ENCODE measurements around the gene RAB7A. TPM values are rescaled to one million over a fixed set of nuclear protein-coding genes. Genes with fewer than 3 reads are reported as not detected.

RAB7A gene
- total RNA-seq, 4 donors from 2014 or later, result 45.0 to 121 (median 101) TPM

DNA sequence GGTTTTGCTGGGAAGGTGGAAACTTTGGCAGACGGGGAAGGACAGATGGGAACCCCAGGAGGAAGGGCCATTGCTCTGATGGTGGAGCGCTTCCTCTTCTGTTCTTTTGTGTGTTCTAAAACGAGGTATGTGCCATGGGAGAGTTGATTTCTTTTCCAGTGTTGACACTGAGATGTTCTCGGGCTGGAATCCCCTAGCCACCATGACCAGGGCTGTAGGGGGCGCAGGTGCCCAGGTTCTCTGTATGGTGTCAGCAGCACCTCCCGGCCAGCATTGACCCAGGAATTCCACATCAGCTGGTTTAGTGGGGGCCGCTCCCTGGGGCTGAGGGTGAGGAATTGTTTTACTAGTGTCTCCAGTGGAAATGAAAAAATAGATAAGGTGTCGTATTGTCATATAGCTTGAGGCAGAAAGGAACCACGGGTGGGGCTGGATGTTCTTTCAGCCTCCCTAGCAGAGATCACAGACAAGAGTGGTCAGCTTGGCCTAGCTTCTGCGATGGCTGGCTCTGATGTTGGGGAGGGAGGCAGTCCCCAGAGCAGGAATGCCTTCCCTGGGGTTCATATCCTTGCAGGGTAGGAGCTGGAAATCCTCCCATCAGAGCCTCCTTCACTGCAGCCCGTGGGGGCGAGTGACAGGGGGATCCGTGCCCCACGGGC, 119.3 kb downstream of the RAB7A start:
- peak overlapping the region in 3 of 4 donors; percentile 52 to 65 (median 61) for H3K27ac ChIP-seq
- peaks cover 3 to 16% (median 13%) of the 10 kb centered on the region in 4 donors for H3K4me1 ChIP-seq
- TF ChIP-seq POLR2AphosphoS5 (IDR thresholded peaks at IDR 0.05), result no peak
- TF ChIP-seq EP300 (IDR thresholded peaks at IDR 0.05; ENCODE audit: low read depth), result no peak
- TF ChIP-seq CTCF (IDR thresholded peaks at IDR 0.05), result no peak
- TF ChIP-seq POLR2A (IDR thresholded peaks at IDR 0.05), result no peak
- in situ Hi-C loops (cut with MboI; ENCODE audit: low pct_ligation_motif_present in 1 of 4, low pct_unique_long_range_greater_than_20kb in 1 of 4, low sequenced_read_pairs in 3 of 4) (no loop called here), intact Hi-C loops (cut with DNase I; ENCODE audit: low total_unique reads) (no loop called here)
- H3K27me3 ChIP-seq, result no peaks in the 10 kb centered on the region
- H3K9me3 ChIP-seq, result no peaks in the 10 kb centered on the region
- 41 to 46% methylated on average over 3 to 14 of the region's 14 CpGs for WGBS, 2 donors (ENCODE audit: low coverage in 1 of 2)
- peak overlapping the region; percentile 1 to 51 (median 32) for H3K4me3 ChIP-seq
- DNase-seq, result no peak
- no peaks in the 10 kb centered on the region for H3K36me3 ChIP-seq

DNA sequence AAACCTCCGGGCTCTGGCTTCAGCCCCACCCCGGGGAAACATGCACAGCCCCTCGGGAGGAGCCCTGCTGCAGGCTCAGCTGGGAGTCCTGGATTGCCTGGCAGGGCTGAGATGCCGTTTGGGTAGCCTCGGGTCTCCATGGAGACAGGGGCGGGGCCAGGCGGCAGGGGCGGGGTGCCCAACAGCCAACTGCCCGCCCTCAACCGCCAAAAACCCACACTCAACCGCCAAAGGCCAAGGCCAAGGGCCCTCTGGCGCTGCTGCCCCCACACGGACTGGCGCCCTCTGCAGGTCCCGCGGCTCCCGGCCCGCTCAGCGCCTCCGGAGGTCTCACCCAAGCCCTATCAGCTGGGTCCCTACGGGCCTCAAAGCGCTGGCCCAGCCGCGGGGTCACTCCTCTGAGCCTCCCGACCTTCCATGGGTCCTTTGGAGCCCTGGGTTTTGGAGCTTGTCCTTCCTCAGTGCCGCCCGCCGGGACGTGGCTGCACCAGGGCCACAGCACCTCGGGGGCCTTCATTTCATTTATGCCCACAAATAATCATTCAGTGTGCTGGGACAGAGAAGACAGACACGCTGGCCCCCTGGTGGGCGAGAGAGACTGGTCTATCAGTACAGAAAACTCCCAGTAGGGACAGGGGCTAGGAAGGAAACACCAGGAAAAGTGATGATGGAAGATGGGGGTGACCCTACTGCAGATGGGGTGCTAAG, 119.9 kb downstream of the RAB7A start:
- no peaks in the 10 kb centered on the region for H3K27me3 ChIP-seq
- TF ChIP-seq POLR2A (IDR thresholded peaks at IDR 0.05) (no peak), CTCF (IDR thresholded peaks at IDR 0.05) (peak; percentile 43 to 72 (median 47)), EP300 (IDR thresholded peaks at IDR 0.05; ENCODE audit: low read depth) (peak; percentile 70), POLR2AphosphoS5 (IDR thresholded peaks at IDR 0.05) (no peak)
- H3K27ac ChIP-seq, result peak overlapping the region in 3 of 4 donors; percentile 52 to 65 (median 61)
- peaks cover 3 to 16% (median 13%) of the 10 kb centered on the region in 4 donors for H3K4me1 ChIP-seq
- H3K9me3 ChIP-seq, result no peaks in the 10 kb centered on the region
- H3K4me3 ChIP-seq, result peak overlapping the region; percentile 1 to 51 (median 32)
- peak; percentile 84 for DNase-seq
- intact Hi-C loops (cut with DNase I; ENCODE audit: low total_unique reads) (no loop called here), in situ Hi-C loops (cut with MboI; ENCODE audit: low pct_ligation_motif_present in 1 of 4, low pct_unique_long_range_greater_than_20kb in 1 of 4, low sequenced_read_pairs in 3 of 4) (no loop called here)
- WGBS, 2 donors (ENCODE audit: low coverage in 1 of 2), result 0 to 1% methylated on average over 5 to 27 of the region's 32 CpGs
- no peaks in the 10 kb centered on the region for H3K36me3 ChIP-seq

DNA sequence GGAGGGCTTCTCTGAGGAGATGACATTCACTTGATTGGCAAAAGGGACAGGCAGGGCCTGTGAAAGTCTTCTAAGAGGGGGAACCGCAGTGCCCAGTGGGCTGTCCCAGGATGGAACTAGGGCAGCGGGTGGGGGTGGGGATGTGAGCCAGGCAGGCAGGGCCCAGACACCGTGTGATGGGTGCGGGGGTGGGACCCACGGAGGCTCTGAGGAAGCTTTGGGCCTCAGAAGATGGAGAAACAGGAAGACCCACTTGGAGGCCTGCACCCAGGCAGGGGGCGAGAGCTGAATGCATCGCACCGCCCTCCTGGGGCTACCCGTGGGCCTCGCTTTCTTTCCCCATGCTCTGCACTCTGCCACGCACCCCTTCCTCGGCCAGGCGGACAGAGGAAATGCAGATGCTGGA, 120.5 kb downstream of the RAB7A start:
- in situ Hi-C loops (cut with MboI; ENCODE audit: low pct_ligation_motif_present in 1 of 4, low pct_unique_long_range_greater_than_20kb in 1 of 4, low sequenced_read_pairs in 3 of 4), result no loop called here
- H3K27me3 ChIP-seq, result no peaks in the 10 kb centered on the region
- DNase-seq, result no peak
- intact Hi-C loops (cut with DNase I; ENCODE audit: low total_unique reads), result no loop called here
- peak overlapping the region in 1 of 4 donors; percentile 51 for H3K4me3 ChIP-seq
- H3K4me1 ChIP-seq, result peaks cover 3 to 16% (median 13%) of the 10 kb centered on the region in 4 donors
- no peaks in the 10 kb centered on the region for H3K36me3 ChIP-seq
- peak overlapping the region in 2 of 4 donors; percentile 52 to 61 for H3K27ac ChIP-seq
- TF ChIP-seq POLR2A (IDR thresholded peaks at IDR 0.05) (no peak), EP300 (IDR thresholded peaks at IDR 0.05; ENCODE audit: low read depth) (no peak)
- 76% methylated on average over 13 of the region's 13 CpGs; no CpG with 5 or more reads in 1 of the 2 donors for WGBS, 2 donors (ENCODE audit: low coverage in 1 of 2)
- H3K9me3 ChIP-seq, result no peaks in the 10 kb centered on the region

DNA sequence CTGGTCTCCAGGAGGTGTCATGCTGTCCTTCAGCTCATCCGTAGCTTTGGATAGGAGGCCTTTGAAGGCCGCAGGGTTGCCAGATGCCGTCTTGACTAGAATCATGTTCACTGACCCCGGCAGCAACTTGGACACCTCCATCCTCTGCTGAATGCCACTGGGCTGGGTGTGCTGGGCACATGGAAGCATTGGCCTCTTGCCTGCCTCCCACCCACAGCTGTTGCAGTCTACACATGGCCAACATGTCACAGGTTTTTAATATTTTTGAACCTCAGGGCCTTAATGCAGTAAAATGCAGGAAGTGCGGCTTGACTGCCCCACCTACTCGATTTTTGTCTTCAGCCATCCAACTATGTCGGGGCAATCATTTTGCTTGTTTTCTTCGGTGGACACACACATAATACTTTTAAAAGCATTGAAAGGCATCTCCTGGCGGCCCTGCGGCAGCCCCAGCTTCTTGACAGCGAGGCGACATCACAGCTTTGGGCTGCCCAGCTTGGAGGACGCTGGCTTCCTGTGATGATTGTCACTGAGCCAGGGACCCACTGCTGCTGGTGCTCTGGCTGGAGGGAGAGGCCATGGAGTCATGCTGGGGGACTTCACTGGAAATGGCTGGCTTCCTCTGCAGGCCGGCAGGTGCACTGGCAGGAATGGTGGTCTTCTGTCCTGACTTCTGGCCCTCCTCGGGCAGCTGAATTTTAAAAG, 121.8 kb downstream of the RAB7A start:
- Histone ChIP-seq H3K4me1 (peaks cover 3 to 16% (median 13%) of the 10 kb centered on the region in 4 donors), H3K4me3 (no peak overlapping the region), H3K9me3 (no peaks in the 10 kb centered on the region), H3K27ac (no peak overlapping the region), H3K36me3 (no peaks in the 10 kb centered on the region), H3K27me3 (no peaks in the 10 kb centered on the region)
- TF ChIP-seq CTCF (IDR thresholded peaks at IDR 0.05), result no peak
- TF ChIP-seq POLR2A (IDR thresholded peaks at IDR 0.05), result no peak
- TF ChIP-seq EP300 (IDR thresholded peaks at IDR 0.05; ENCODE audit: low read depth), result no peak
- TF ChIP-seq POLR2AphosphoS5 (IDR thresholded peaks at IDR 0.05), result no peak
- DNase-seq, result no peak
- intact Hi-C loops (cut with DNase I; ENCODE audit: low total_unique reads), result no loop called here
- in situ Hi-C loops (cut with MboI; ENCODE audit: low pct_ligation_motif_present in 1 of 4, low pct_unique_long_range_greater_than_20kb in 1 of 4, low sequenced_read_pairs in 3 of 4), result no loop called here
- WGBS, 2 donors (ENCODE audit: low coverage in 1 of 2), result 91 to 93% methylated on average over 5 to 15 of the region's 15 CpGs
